ENCODE data around the gene BABAM2.

Gene BABAM2

GRCh38 chr2:28347193-28347592 lies 456.7 kb downstream of the BABAM2 start:
- no peak overlapping the region for H3K4me3 ChIP-seq (ENCODE audit: low read depth, low read length)
- no peak for TF ChIP-seq CTCF (IDR thresholded peaks at IDR 0.05; ENCODE audit: low read depth, low read length, missing control alignments)
- no peak for DNase-seq (ENCODE audit: low read depth)

- DNase-seq (ENCODE audit: low read depth): no peak
- no peak for TF ChIP-seq CTCF (IDR thresholded peaks at IDR 0.05; ENCODE audit: low read depth, low read length, missing control alignments)
- H3K4me3 ChIP-seq (ENCODE audit: low read depth, low read length): no peak overlapping the region
These were observed 457.1 kb downstream of the BABAM2 start for GRCh38 chr2:28347596-28347995.

GRCh38 chr2:28348149-28348567 lies 457.6 kb downstream of the BABAM2 start:
- H3K4me3 ChIP-seq (ENCODE audit: low read depth, low read length): no peak overlapping the region
- TF ChIP-seq CTCF (IDR thresholded peaks at IDR 0.05; ENCODE audit: low read depth, low read length, missing control alignments): no peak
- DNase-seq (ENCODE audit: low read depth): no peak

GRCh38 chr2:28348921-28349320 lies 458.4 kb downstream of the BABAM2 start:
- no peak overlapping the region for H3K4me3 ChIP-seq (ENCODE audit: low read depth, low read length)
- no peak for DNase-seq (ENCODE audit: low read depth)
- no peak for TF ChIP-seq CTCF (IDR thresholded peaks at IDR 0.05; ENCODE audit: low read depth, low read length, missing control alignments)

- no peak for TF ChIP-seq CTCF (IDR thresholded peaks at IDR 0.05; ENCODE audit: low read depth, low read length, missing control alignments)
- no peak overlapping the region for H3K4me3 ChIP-seq (ENCODE audit: low read depth, low read length)
- no peak for DNase-seq (ENCODE audit: low read depth)
These were observed 459.1 kb downstream of the BABAM2 start for GRCh38 chr2:28349546-28350165.

- TF ChIP-seq CTCF (IDR thresholded peaks at IDR 0.05; ENCODE audit: low read depth, low read length, missing control alignments): no peak
- no peak overlapping the region for H3K4me3 ChIP-seq (ENCODE audit: low read depth, low read length)
- no peak for DNase-seq (ENCODE audit: low read depth)
These were observed 459.7 kb downstream of the BABAM2 start for GRCh38 chr2:28350196-28350595.

- TF ChIP-seq CTCF (IDR thresholded peaks at IDR 0.05; ENCODE audit: low read depth, low read length, missing control alignments): no peak
- no peak overlapping the region for H3K4me3 ChIP-seq (ENCODE audit: low read depth, low read length)
- no peak for DNase-seq (ENCODE audit: low read depth)
These were observed 460.3 kb downstream of the BABAM2 start for GRCh38 chr2:28350791-28351285.
